Bronchial epithelial cell (primary cell): ENCODE measurements around the gene STRN4. TPM values are rescaled to one million over a fixed set of nuclear protein-coding genes. Genes with fewer than 3 reads are reported as not detected.

Source experiments
- DNase-seq: peaks from one replicate; pipeline ENCODE4 v3.0.0-alpha.2; 2010; ENCODE audit warnings: low read depth
- FAIRE-seq: peaks from 2 replicates; lab custom pipeline; 2011; peaks lifted over from hg19 to GRCh38; lab: Jason Lieb, UNC
- H3K27me3 ChIP-seq: 2 replicates; pipeline ENCODE4 v1.5.1; 2011; ENCODE audit warnings: low read length; ENCODE audit not compliant: control insufficient read depth, insufficient read depth
- H3K36me3 ChIP-seq: 2 replicates; pipeline ENCODE4 v1.5.1; 2011; ENCODE audit warnings: low read length; ENCODE audit not compliant: control insufficient read depth, insufficient read depth
- H3K4me3 ChIP-seq: 2 replicates; pipeline ENCODE4 v1.5.1; 2011; ENCODE audit warnings: mild to moderate bottlenecking, low read depth, low read length, control low read depth
- CTCF ChIP-seq: IDR thresholded peaks from 2 replicates; pipeline ENCODE4 v1.5.1; 2011; ENCODE audit warnings: mild to moderate bottlenecking, moderate library complexity, low read length, control low read depth, inconsistent platforms; ENCODE audit not compliant: insufficient read depth, severe bottlenecking
- total RNA-seq: library from RNA; depleted of rRNA; stranded (reverse); fragments of >200 nt; gene quantifications from 2 replicates; pipeline ENCODE4 v1.2.1, GENCODE V29; 2014

Gene STRN4
- total RNA-seq, 1 donor from 2014 or later: 60.3 TPM

- peaks cover 62% of the 10 kb centered on the region for H3K36me3 ChIP-seq
- TF ChIP-seq CTCF: no peak
- no peak for FAIRE-seq
- no peak for DNase-seq
- H3K27me3 ChIP-seq: no peaks in the 10 kb centered on the region
- H3K4me3 ChIP-seq: no peak overlapping the region
Measured at GRCh38 chr19:46730187-46730586, 16.1 kb downstream of the STRN4 start.

- DNase-seq (no peak), FAIRE-seq (no peak)
Measured at GRCh38 chr19:46729696-46730095, 16.6 kb downstream of the STRN4 start.

GRCh38 chr19:46728693-46729339 is 17.4 kb downstream of the STRN4 start:
- H3K36me3 ChIP-seq: peaks cover 69% of the 10 kb centered on the region
- TF ChIP-seq CTCF: peak; percentile 97
- FAIRE-seq: peak; percentile 18
- no peaks in the 10 kb centered on the region for H3K27me3 ChIP-seq
- peak; percentile 23 for DNase-seq
- no peak overlapping the region for H3K4me3 ChIP-seq

More at GRCh38 chr19:46729696-46730095, 16.6 kb downstream of the STRN4 start:
- no peaks in the 10 kb centered on the region for H3K27me3 ChIP-seq
- no peak overlapping the region for H3K4me3 ChIP-seq
- TF ChIP-seq CTCF: no peak
- H3K36me3 ChIP-seq: peaks cover 66% of the 10 kb centered on the region

- TF ChIP-seq CTCF: no peak
- FAIRE-seq (no peak), DNase-seq (no peak)
- Histone ChIP-seq H3K36me3 (peaks cover 70% of the 10 kb centered on the region), H3K4me3 (no peak overlapping the region), H3K27me3 (no peaks in the 10 kb centered on the region)
Measured at GRCh38 chr19:46728208-46728607, 18.0 kb downstream of the STRN4 start.

- no peak overlapping the region for H3K4me3 ChIP-seq
- FAIRE-seq: no peak
- DNase-seq: no peak
- H3K36me3 ChIP-seq: peaks cover 70% of the 10 kb centered on the region
- no peaks in the 10 kb centered on the region for H3K27me3 ChIP-seq
- no peak for TF ChIP-seq CTCF
Measured at GRCh38 chr19:46727757-46728156, 18.5 kb downstream of the STRN4 start.

- no peak for DNase-seq
- no peaks in the 10 kb centered on the region for H3K27me3 ChIP-seq
- TF ChIP-seq CTCF: no peak
- H3K4me3 ChIP-seq: no peak overlapping the region
- H3K36me3 ChIP-seq: peaks cover 67% of the 10 kb centered on the region
- no peak for FAIRE-seq
Measured at GRCh38 chr19:46726971-46727501, 19.2 kb downstream of the STRN4 start.
